Hematopoietic multipotent progenitor cell treated with erythropoietin and hydrocortisone succinate and interleukin-3 and kit ligand, for 8 days (in vitro differentiated cells): ENCODE data around the gene CNTNAP1.
"Not testable (repeated sequence)": the region's sequence is repeated elsewhere in the genome, so short reads cannot be mapped to it uniquely, and the experiment has no call there.

Source experiments
- DNase-seq: peaks from one replicate; pipeline ENCODE4 v3.0.0-alpha.2; 2015

CNTNAP1 gene

DNA sequence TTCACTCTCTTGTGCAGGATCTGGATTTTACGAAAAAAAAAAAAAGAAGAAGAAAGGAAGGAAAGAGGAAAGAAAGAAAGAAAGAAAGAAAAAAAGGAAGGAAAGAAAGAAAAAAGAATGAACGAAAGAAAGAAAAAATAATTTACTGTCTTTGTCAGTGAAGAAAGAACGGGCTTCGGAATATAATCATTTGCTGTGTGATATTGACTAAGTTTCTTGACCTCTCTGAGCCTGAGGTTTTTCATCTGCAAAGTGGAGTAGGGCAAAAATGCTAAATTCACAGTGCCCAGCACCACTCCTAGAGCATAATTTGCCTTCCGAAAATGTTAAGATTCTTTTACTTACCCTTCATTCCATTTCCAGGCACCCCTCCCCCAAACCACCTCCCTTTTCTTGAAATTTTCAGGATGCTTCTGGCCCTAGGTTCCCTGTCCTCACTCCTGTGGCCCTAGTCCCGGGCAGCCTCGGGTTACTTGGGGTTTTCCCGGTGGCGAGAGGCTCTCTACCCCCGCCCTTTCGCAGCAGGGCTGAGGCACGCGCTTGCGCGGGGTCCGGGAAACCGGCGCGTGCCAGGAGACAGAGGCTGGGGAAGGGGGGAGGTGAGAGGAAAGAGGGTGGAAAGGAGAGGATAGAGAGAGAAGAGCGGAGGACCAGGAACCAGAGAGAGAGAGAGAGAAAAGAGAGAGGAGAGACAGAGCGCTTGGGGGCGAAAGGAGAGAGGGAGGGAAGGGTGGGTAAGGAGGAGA, at the start of gene CNTNAP1:
Gene CNTNAP1, plus strand, starts transcription at position 556 of the 746 bp plus-strand sequence. CDS start 299 bp downstream, outside the sequence.
- DNase-seq: no peak

GRCh38 chr17:42632949-42633444, 49.3 kb upstream of the CNTNAP1 start:
- peak; percentile 94 for DNase-seq

- DNase-seq: peak; percentile 79
Observed at GRCh38 chr17:42639525-42640113, 42.7 kb upstream of the CNTNAP1 start.

GRCh38 chr17:42640121-42640520, 42.2 kb upstream of the CNTNAP1 start:
- DNase-seq: peak; percentile 99

DNA sequence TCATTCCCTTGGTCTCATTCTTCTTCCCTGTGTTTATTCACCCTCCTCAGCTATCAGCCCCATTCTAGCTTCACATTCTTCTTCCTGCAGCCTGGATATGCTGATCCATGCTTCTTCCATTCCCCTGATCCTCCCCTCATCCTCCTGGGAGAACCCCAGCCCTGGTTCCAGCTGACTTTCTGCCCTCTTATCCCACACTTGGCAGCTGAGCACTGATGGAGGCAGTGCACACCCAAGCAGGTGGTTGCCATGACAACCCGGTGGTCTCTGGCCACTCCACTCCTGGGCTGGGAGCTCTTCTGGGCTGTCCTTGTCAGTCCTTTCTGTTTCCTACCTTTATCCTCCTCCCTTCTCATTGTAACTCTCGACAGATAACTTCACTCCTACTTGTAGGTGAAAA, 40.0 kb upstream of the CNTNAP1 start:
- no peak for DNase-seq

GRCh38 chr17:42647778-42648177, 34.6 kb upstream of the CNTNAP1 start:
- DNase-seq: peak; percentile 49

DNA sequence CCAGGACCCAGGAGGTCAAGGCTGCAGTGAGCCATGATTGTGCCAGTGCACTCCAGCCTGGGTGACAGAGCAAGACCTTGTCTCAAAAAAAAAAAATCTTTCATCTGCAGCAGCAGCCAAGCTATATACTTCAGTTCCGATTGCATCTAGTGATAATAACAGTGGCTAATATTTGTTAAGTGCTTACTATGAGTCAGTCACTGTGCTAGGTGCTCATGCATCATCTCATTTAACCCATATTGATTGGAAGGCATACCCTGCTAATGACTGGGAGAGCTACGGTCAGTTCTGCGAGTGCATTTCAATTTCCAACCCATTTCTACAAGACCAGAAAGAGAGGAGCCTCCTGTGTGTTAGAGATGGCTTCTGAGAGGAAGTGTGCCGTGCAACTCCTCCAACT, 30.9 kb upstream of the CNTNAP1 start:
- no peak for DNase-seq

GRCh38 chr17:42653179-42654124, 28.9 kb upstream of the CNTNAP1 start:
- peak; percentile 46 for DNase-seq

DNA sequence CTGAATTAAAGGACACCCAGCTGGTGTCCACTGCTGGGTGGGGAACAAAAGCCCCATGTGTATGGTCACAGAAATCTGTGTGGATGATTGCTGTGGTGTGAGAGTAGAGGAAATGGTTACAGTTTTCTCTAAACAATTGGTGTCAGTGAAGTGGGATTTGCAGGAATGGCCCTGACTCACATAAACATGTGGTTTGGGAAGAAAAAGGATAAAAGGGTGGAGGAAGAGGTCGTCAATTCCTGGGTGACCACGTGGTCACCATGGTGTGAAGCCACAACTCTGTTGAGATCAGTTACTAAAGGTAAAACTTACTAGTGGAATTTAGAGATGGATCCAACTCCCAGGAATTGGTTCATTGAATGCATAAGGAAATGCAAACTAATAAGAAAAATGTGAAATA, 26.8 kb upstream of the CNTNAP1 start:
- DNase-seq: no peak

DNA sequence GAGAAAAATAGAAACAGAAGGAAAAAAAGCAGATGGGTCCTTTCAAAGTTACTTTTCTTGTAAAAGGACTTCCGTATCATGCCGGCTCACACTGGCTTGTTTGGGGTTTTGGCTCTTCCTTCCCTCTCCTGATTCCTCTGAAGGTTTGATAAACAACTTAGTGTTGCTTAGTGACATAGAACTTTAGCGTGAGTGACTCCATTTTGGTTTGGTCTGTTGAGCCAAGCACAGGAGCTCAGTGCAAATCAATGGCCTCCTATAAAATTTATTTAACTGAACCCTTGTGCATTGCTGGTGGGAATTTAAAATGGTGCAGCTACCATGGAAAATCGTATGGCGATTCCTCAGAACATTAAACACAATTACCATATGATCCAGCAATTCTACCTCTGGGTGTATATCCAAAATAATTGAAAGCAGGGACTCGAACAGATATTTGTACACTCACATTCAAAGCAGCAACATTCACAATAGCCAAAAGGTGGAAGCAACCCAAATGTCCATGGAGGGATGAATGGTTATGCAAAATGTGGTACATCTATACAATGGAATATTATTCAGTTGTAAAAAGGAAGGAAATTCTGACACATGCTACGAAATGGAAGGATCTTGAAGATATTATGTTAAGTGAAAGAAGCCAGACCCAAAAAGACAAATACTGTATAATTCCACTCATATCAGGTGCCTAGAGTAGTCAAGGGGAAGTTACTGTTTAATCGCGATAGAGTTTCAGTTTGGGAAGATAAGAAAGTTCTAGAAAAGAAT, 24.3 kb upstream of the CNTNAP1 start:
- no peak for DNase-seq

GRCh38 chr17:42659079-42659931, 23.0 kb upstream of the CNTNAP1 start, which contains the start of gene TUBG2:
TSS of gene TUBG2 (plus strand) at chr17:42659284. CDS start at chr17:42659504, 220 bp downstream.
- peak; percentile 91 for DNase-seq

DNA sequence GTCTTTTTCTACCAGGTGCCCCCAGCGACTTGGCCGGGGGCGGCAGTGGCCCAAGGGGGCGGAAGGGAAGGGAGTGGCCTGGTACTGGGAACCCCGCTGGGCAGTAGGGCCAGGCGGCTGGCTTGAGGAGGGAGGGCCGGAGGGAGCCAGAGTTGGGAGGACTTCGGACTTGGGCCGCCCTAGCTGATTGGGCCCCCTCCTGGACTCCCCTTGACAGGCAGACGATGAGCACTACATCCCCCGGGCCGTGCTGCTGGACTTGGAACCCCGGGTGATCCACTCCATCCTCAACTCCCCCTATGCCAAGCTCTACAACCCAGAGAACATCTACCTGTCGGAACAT, 22.4 kb upstream of the CNTNAP1 start:
- DNase-seq: not testable (repeated sequence)

- no peak for DNase-seq
Observed at GRCh38 chr17:42660692-42661345, 21.5 kb upstream of the CNTNAP1 start.

- no peak for DNase-seq
Observed at GRCh38 chr17:42665581-42666001, 16.7 kb upstream of the CNTNAP1 start.

DNA sequence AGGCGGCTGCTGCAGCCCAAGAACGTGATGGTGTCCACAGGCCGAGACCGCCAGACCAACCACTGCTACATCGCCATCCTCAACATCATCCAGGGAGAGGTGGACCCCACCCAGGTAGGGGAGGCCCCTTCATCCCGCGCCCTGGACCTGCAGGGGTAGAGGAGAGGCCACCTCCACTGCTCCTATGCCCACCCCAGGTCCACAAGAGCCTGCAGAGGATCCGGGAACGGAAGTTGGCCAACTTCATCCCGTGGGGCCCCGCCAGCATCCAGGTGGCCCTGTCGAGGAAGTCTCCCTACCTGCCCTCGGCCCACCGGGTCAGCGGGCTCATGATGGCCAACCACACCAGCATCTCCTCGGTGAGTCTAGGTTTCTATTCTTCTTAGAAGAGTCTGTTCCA, 16.2 kb upstream of the CNTNAP1 start:
- DNase-seq: not testable (repeated sequence)

- peak; percentile 90 for DNase-seq
Observed at GRCh38 chr17:42667088-42667951, 15.0 kb upstream of the CNTNAP1 start.

GRCh38 chr17:42669705-42669976, 12.7 kb upstream of the CNTNAP1 start:
- DNase-seq: no peak

DNA sequence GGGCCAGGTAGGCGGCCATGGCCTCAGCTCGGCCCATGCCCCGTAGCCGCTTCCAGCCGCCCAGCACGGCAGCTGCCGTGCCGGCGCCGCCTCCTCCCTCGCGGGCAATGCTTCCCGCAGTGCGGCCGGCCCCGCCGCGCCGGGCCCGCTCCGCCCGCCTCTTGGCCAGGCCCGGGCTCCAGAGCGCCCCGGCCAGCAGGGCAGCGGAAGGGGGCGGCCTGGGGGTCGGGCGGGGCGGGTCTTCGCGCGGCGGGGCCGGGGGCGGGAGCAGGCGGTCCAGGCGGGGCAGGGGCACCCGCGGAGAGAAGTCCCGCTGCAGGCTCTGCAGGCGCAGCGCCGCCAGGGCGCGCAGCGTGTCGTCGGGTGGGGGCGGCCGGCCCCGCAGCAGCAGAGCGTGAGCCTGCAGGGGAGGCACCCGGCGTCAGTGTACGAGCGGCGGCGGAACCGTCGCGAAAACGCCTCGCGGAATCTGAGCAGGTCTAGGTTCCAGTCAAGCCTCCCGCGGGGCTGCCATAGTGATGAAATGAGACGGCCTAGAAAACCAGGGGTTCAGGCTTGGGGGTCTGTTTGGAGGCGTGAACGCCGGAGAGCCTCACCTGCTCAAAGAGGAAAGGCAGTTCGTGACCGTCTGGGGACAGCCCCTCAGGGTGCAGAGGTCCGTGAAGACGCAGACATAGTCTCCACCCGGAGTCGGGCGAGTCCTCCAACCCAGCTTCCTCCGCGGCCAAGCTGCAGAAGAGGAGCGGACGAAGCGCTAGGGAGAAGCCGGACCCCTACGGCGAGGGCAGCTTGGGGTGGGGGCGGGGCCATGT, 12.1 kb upstream of the CNTNAP1 start:
- no peak for DNase-seq
